Body of pancreas (tissue), 4 donors: ENCODE measurements around the gene SMARCA4.

Source experiments
- CTCF ChIP-seq, 7 experiments: fragments of 450-650 bp in 4 of 7; fragments of 200-600 bp in 3 of 7; sonication (generic) in 3 of 7; IDR thresholded peaks; one replicate each; pipeline ENCODE4 v1.5.1; 2016 to 2019; ENCODE audit warnings: antibody characterized with exemption in 7 of 7
- POLR2A ChIP-seq, 3 donors: fragments of 450-650 bp; IDR thresholded peaks; one replicate each; pipeline ENCODE4 v1.6.1; 2016; ENCODE audit warnings: antibody characterized with exemption in 3 of 3, mild to moderate bottlenecking in 2 of 3

- TF ChIP-seq CTCF (IDR thresholded peaks at IDR 0.05) (no peak), POLR2A (IDR thresholded peaks at IDR 0.05) (no peak)
These were observed 55.8 kb downstream of the SMARCA4 start for GRCh38 chr19:11016631-11017030.
